Endothelial cell of umbilical vein (primary cell): Measurements from ENCODE around the gene TRPM5. TPM values are rescaled to one million over a fixed set of nuclear protein-coding genes. Genes with fewer than 3 reads are reported as not detected.

Experiments used
- BruUV-seq: library from RNA; stranded (reverse); fragments of 400-500 nt; replicated peaks from 2 replicates; lab custom pipeline; 2021; lab: Mats Ljungman, UMichigan
- CTCF ChIA-PET: fragments of 300-600, 350-600 bp; sonication (Branson Sonifier 250); formaldehyde crosslinking; loops from one replicate; lab custom pipeline; 2021; ENCODE audit warnings: antibody characterized with exemption, inconsistent platforms; lab: Charles Lee
- POLR2A ChIA-PET: fragments of 300-600, 350-600 bp; sonication (Branson Sonifier 250); formaldehyde crosslinking; loops from one replicate; lab custom pipeline; 2021; ENCODE audit warnings: antibody characterized with exemption, inconsistent platforms; lab: Charles Lee
- DNase-seq: peaks from one replicate; pipeline ENCODE4 v3.0.0-alpha.2; 2011; ENCODE audit warnings: low read depth, low spot score
- FAIRE-seq: peaks from 2 replicates; lab custom pipeline; 2011; peaks lifted over from hg19 to GRCh38; lab: Jason Lieb, UNC
- H2AFZ ChIP-seq: 2 replicates; pipeline ENCODE4 v1.6.0; 2012; ENCODE audit warnings: low read depth, low read length, control low read depth, inconsistent platforms
- H3K27ac ChIP-seq: 2 replicates; pipeline ENCODE4 v1.5.1; 2011; ENCODE audit warnings: low read depth, mild to moderate bottlenecking, control low read depth, low read length, moderate library complexity; ENCODE audit not compliant: insufficient read depth
- H3K27me3 ChIP-seq, 2 experiments: 2 replicates each; pipeline versions ENCODE4 v1.6.0 to v1.6.1; 2011; ENCODE audit warnings: low read length in 2 of 2, mixed read lengths in 1 of 2; ENCODE audit not compliant: control insufficient read depth in 2 of 2, insufficient read depth in 2 of 2
- H3K36me3 ChIP-seq, 2 experiments: 2 replicates in 1 of 2; 3 replicates in 1 of 2; pipeline ENCODE4 v1.5.1; 2011; ENCODE audit warnings: low read length in 2 of 2, mild to moderate bottlenecking in 1 of 2, moderate library complexity in 1 of 2; ENCODE audit not compliant: control insufficient read depth in 2 of 2, insufficient read depth in 2 of 2; ENCODE audit errors: extremely low read depth in 1 of 2
- H3K4me1 ChIP-seq: 3 replicates; pipeline ENCODE4 v1.5.1; 2011; ENCODE audit warnings: mild to moderate bottlenecking, low read length; ENCODE audit not compliant: control insufficient read depth, insufficient read depth; ENCODE audit errors: extremely low read depth
- H3K4me2 ChIP-seq: 2 replicates; pipeline ENCODE4 v1.6.1; 2011; ENCODE audit warnings: low read length, control low read depth, mixed read lengths; ENCODE audit not compliant: insufficient read depth
- H3K4me3 ChIP-seq, 3 experiments: fragments of 200-600 bp in 1 of 3; sonication (generic), shearing (Covaris generic) in 1 of 3; replicated peaks in 1 of 3; 2 replicates each; pipeline ENCODE4 v1.5.1; 2011 to 2016; ENCODE audit warnings: control low read depth in 3 of 3, low read length in 3 of 3, mild to moderate bottlenecking in 2 of 3, inconsistent platforms in 1 of 3, low read depth in 1 of 3, moderate library complexity in 1 of 3; ENCODE audit not compliant: insufficient read depth in 1 of 3
- H3K79me2 ChIP-seq: 2 replicates; pipeline ENCODE4 v1.6.0; 2012; ENCODE audit warnings: low read length, inconsistent platforms; ENCODE audit not compliant: control insufficient read depth, insufficient read depth
- H3K9ac ChIP-seq: replicated peaks from 2 replicates; pipeline ENCODE3; 2011; ENCODE audit warnings: low read length, control low read depth; ENCODE audit not compliant: insufficient read depth; ENCODE audit errors: extremely low read depth
- H3K9me1 ChIP-seq: replicated peaks from 3 replicates; pipeline ENCODE4 v1.6.0; 2011; ENCODE audit warnings: mild to moderate bottlenecking, low read length; ENCODE audit not compliant: control insufficient read depth, insufficient read depth; ENCODE audit errors: extremely low read depth
- H3K9me3 ChIP-seq: replicated peaks from 2 replicates; pipeline ENCODE4 v1.5.1; 2012; ENCODE audit warnings: low read length, inconsistent platforms; ENCODE audit not compliant: control insufficient read depth, insufficient read depth
- H4K20me1 ChIP-seq: replicated peaks from 2 replicates; pipeline ENCODE3; 2011; ENCODE audit warnings: mild to moderate bottlenecking, low read length; ENCODE audit not compliant: control insufficient read depth, insufficient read depth; ENCODE audit errors: extremely low read depth
- CTCF ChIP-seq, 2 donors: IDR thresholded peaks; 1 replicate in 1 of 2; 2 replicates in 1 of 2; pipeline ENCODE4 v1.5.1; 2011; ENCODE audit warnings: low read length in 2 of 2, mild to moderate bottlenecking in 2 of 2, moderate library complexity in 2 of 2, control low read depth in 1 of 2, inconsistent platforms in 1 of 2, low read depth in 1 of 2; ENCODE audit not compliant: insufficient read depth in 1 of 2; ENCODE audit errors: extremely low read depth in 1 of 2
- EZH2 ChIP-seq: IDR thresholded peaks from 2 replicates; pipeline ENCODE4 v1.6.1; 2012; ENCODE audit warnings: borderline replicate concordance, low read depth, mild to moderate bottlenecking, moderate library complexity, low read length, inconsistent platforms; ENCODE audit not compliant: severe bottlenecking
- FOS ChIP-seq: IDR thresholded peaks from 2 replicates; pipeline ENCODE4 v1.6.1; 2011; ENCODE audit warnings: mild to moderate bottlenecking, low read length, moderate library complexity, borderline replicate concordance; ENCODE audit not compliant: insufficient read depth
- JUN ChIP-seq: IDR thresholded peaks from 2 replicates; pipeline ENCODE4 v1.6.1; 2011; ENCODE audit warnings: borderline replicate concordance, low read depth; ENCODE audit not compliant: insufficient read length, insufficient read depth
- MAX ChIP-seq: IDR thresholded peaks from 2 replicates; pipeline ENCODE4 v1.6.1; 2011; ENCODE audit not compliant: insufficient read depth, insufficient read length
- MYC ChIP-seq: IDR thresholded peaks from one replicate; pipeline ENCODE4 v1.6.1; 2011; ENCODE audit warnings: mild to moderate bottlenecking, low read depth, low read length
- POLR2A ChIP-seq: IDR thresholded peaks from 2 replicates; pipeline ENCODE4 v1.6.1; 2012; ENCODE audit warnings: low read depth, mild to moderate bottlenecking, control low read depth, low read length
- dilution Hi-C: fragments of 300-500 bp; cut with MboI; formaldehyde crosslinking; loops from one replicate; pipeline ENCODE4 v1.15.0; 2019; ENCODE audit warnings: low sequenced_read_pairs; ENCODE audit not compliant: extremely low pct_ligation_motif_present
- intact Hi-C: fragments of 100-400 bp; cut with micrococcal nuclease; formaldehyde crosslinking; loops from one replicate; pipeline ENCODE4 v1.10.0; 2022
- polyA plus RNA-seq, 4 experiments: library from polyadenylated mRNA; depleted of rRNA in 3 of 4; stranded (reverse) in 3 of 4; unstranded in 1 of 4; fragments of >200 nt; gene quantifications; 2 replicates each; pipeline versions ENCODE4 v1.2.1 to v1.2.3, GENCODE V29; 2011 to 2012; ENCODE audit warnings: missing spikeins in 1 of 4
- total RNA-seq: library from RNA; stranded (reverse); gene quantifications from 2 replicates; pipeline ENCODE4 v1.2.3, GENCODE V29; 2021

Gene TRPM5
- total and polyA plus RNA-seq, 2 donors (not counting 3 experiments of a cell fraction or from before 2014, with no cell fraction given): not detected

GRCh38 chr11:2418693-2419360 is 25.5 kb downstream of the TRPM5 start:
- H3K36me3 ChIP-seq: no peaks in the 10 kb centered on the region
- H3K27ac ChIP-seq: no peak overlapping the region
- BruUV-seq: no TSS peak
- no peaks in the 10 kb centered on the region for H3K9me3 ChIP-seq
- no peak overlapping the region for H3K4me2 ChIP-seq
- no peaks in the 10 kb centered on the region for H3K9me1 ChIP-seq
- H3K9ac ChIP-seq: no peak overlapping the region
- TF ChIP-seq MAX: no peak
- no peak for TF ChIP-seq JUN
- no peak for TF ChIP-seq EZH2
- no peak for TF ChIP-seq CTCF (IDR thresholded peaks at IDR 0.05; ENCODE audit: extremely low read depth in 1 of 2, insufficient read depth in 1 of 2, low read depth in 1 of 2, low read length in 2 of 2)
- TF ChIP-seq POLR2A: no peak
- TF ChIP-seq MYC: no peak
- no peak for TF ChIP-seq FOS
- no peak for FAIRE-seq
- no peaks in the 10 kb centered on the region for H3K79me2 ChIP-seq
- POLR2A ChIA-PET: interaction anchor here (1.0 kb wide), 1 partner anchor 114 kb away, joined by 3 read pairs; no protein-coding TSS in a partner anchor
- no peaks in the 10 kb centered on the region for H3K27me3 ChIP-seq
- dilution Hi-C loops (no loop called here), intact Hi-C loops (loop anchor here (1.0 to 2.0 kb wide), 4 partner anchors 19 to 222 kb away; partner anchors contain the start of gene TSSC4)
- H3K4me1 ChIP-seq: no peaks in the 10 kb centered on the region
- H4K20me1 ChIP-seq: no peaks in the 10 kb centered on the region
- no peak for DNase-seq
- CTCF ChIA-PET: interaction anchor here (0.6 to 10.1 kb wide), 35 partner anchors 10 to 766 kb away, joined by 3 to 829 read pairs (median 6); partner anchors contain the start of genes C11orf21, CD81, TSPAN32 and TSSC4
- no peak overlapping the region for H3K4me3 ChIP-seq
- H2AFZ ChIP-seq: no peak overlapping the region
